Endothelial cell of umbilical vein (primary cell): ENCODE data around the gene SPATS2L. TPM values are rescaled to one million over a fixed set of nuclear protein-coding genes. Genes with fewer than 3 reads are reported as not detected.

Experiments
- BruUV-seq: library from RNA; stranded (reverse); fragments of 400-500 nt; replicated peaks from 2 replicates; lab custom pipeline; 2021; lab: Mats Ljungman, UMichigan
- CTCF ChIA-PET: fragments of 300-600, 350-600 bp; sonication (Branson Sonifier 250); formaldehyde crosslinking; loops from one replicate; lab custom pipeline; 2021; ENCODE audit warnings: antibody characterized with exemption, inconsistent platforms; lab: Charles Lee
- POLR2A ChIA-PET: fragments of 300-600, 350-600 bp; sonication (Branson Sonifier 250); formaldehyde crosslinking; loops from one replicate; lab custom pipeline; 2021; ENCODE audit warnings: antibody characterized with exemption, inconsistent platforms; lab: Charles Lee
- DNase-seq: peaks from one replicate; pipeline ENCODE4 v3.0.0-alpha.2; 2011; ENCODE audit warnings: low read depth, low spot score
- FAIRE-seq: peaks from 2 replicates; lab custom pipeline; 2011; peaks lifted over from hg19 to GRCh38; lab: Jason Lieb, UNC
- H2AFZ ChIP-seq: 2 replicates; pipeline ENCODE4 v1.6.0; 2012; ENCODE audit warnings: low read depth, low read length, control low read depth, inconsistent platforms
- H3K27ac ChIP-seq: 2 replicates; pipeline ENCODE4 v1.5.1; 2011; ENCODE audit warnings: low read depth, mild to moderate bottlenecking, control low read depth, low read length, moderate library complexity; ENCODE audit not compliant: insufficient read depth
- H3K27me3 ChIP-seq, 2 experiments: 2 replicates each; pipeline versions ENCODE4 v1.6.0 to v1.6.1; 2011; ENCODE audit warnings: low read length in 2 of 2, mixed read lengths in 1 of 2; ENCODE audit not compliant: control insufficient read depth in 2 of 2, insufficient read depth in 2 of 2
- H3K36me3 ChIP-seq, 2 experiments: 2 replicates in 1 of 2; 3 replicates in 1 of 2; pipeline ENCODE4 v1.5.1; 2011; ENCODE audit warnings: low read length in 2 of 2, mild to moderate bottlenecking in 1 of 2, moderate library complexity in 1 of 2; ENCODE audit not compliant: control insufficient read depth in 2 of 2, insufficient read depth in 2 of 2; ENCODE audit errors: extremely low read depth in 1 of 2
- H3K4me1 ChIP-seq: 3 replicates; pipeline ENCODE4 v1.5.1; 2011; ENCODE audit warnings: mild to moderate bottlenecking, low read length; ENCODE audit not compliant: control insufficient read depth, insufficient read depth; ENCODE audit errors: extremely low read depth
- H3K4me2 ChIP-seq: 2 replicates; pipeline ENCODE4 v1.6.1; 2011; ENCODE audit warnings: low read length, control low read depth, mixed read lengths; ENCODE audit not compliant: insufficient read depth
- H3K4me3 ChIP-seq, 3 experiments: fragments of 200-600 bp in 1 of 3; sonication (generic), shearing (Covaris generic) in 1 of 3; replicated peaks in 1 of 3; 2 replicates each; pipeline ENCODE4 v1.5.1; 2011 to 2016; ENCODE audit warnings: control low read depth in 3 of 3, low read length in 3 of 3, mild to moderate bottlenecking in 2 of 3, inconsistent platforms in 1 of 3, low read depth in 1 of 3, moderate library complexity in 1 of 3; ENCODE audit not compliant: insufficient read depth in 1 of 3
- H3K79me2 ChIP-seq: 2 replicates; pipeline ENCODE4 v1.6.0; 2012; ENCODE audit warnings: low read length, inconsistent platforms; ENCODE audit not compliant: control insufficient read depth, insufficient read depth
- H3K9ac ChIP-seq: replicated peaks from 2 replicates; pipeline ENCODE3; 2011; ENCODE audit warnings: low read length, control low read depth; ENCODE audit not compliant: insufficient read depth; ENCODE audit errors: extremely low read depth
- H3K9me1 ChIP-seq: replicated peaks from 3 replicates; pipeline ENCODE4 v1.6.0; 2011; ENCODE audit warnings: mild to moderate bottlenecking, low read length; ENCODE audit not compliant: control insufficient read depth, insufficient read depth; ENCODE audit errors: extremely low read depth
- H3K9me3 ChIP-seq: replicated peaks from 2 replicates; pipeline ENCODE4 v1.5.1; 2012; ENCODE audit warnings: low read length, inconsistent platforms; ENCODE audit not compliant: control insufficient read depth, insufficient read depth
- H4K20me1 ChIP-seq: replicated peaks from 2 replicates; pipeline ENCODE3; 2011; ENCODE audit warnings: mild to moderate bottlenecking, low read length; ENCODE audit not compliant: control insufficient read depth, insufficient read depth; ENCODE audit errors: extremely low read depth
- EZH2 ChIP-seq: IDR thresholded peaks from 2 replicates; pipeline ENCODE4 v1.6.1; 2012; ENCODE audit warnings: borderline replicate concordance, low read depth, mild to moderate bottlenecking, moderate library complexity, low read length, inconsistent platforms; ENCODE audit not compliant: severe bottlenecking
- GATA2 ChIP-seq: IDR thresholded peaks from 2 replicates; pipeline ENCODE4 v1.7.0; 2011; ENCODE audit warnings: low read depth, mild to moderate bottlenecking, moderate library complexity, mixed read lengths, low read length; ENCODE audit not compliant: insufficient read length, insufficient read depth
- JUN ChIP-seq: IDR thresholded peaks from 2 replicates; pipeline ENCODE4 v1.6.1; 2011; ENCODE audit warnings: borderline replicate concordance, low read depth; ENCODE audit not compliant: insufficient read length, insufficient read depth
- MAX ChIP-seq: IDR thresholded peaks from 2 replicates; pipeline ENCODE4 v1.6.1; 2011; ENCODE audit not compliant: insufficient read depth, insufficient read length
- MYC ChIP-seq: IDR thresholded peaks from one replicate; pipeline ENCODE4 v1.6.1; 2011; ENCODE audit warnings: mild to moderate bottlenecking, low read depth, low read length
- POLR2AphosphoS5 ChIP-seq: IDR thresholded peaks from 2 replicates; pipeline ENCODE4 v1.6.1; 2012; ENCODE audit warnings: low read depth, mild to moderate bottlenecking, control low read depth, low read length, moderate library complexity; ENCODE audit not compliant: insufficient read depth
- dilution Hi-C: fragments of 300-500 bp; cut with MboI; formaldehyde crosslinking; loops from one replicate; pipeline ENCODE4 v1.15.0; 2019; ENCODE audit warnings: low sequenced_read_pairs; ENCODE audit not compliant: extremely low pct_ligation_motif_present
- intact Hi-C: fragments of 100-400 bp; cut with micrococcal nuclease; formaldehyde crosslinking; loops from one replicate; pipeline ENCODE4 v1.10.0; 2022
- polyA plus RNA-seq, 4 experiments: library from polyadenylated mRNA; depleted of rRNA in 3 of 4; stranded (reverse) in 3 of 4; unstranded in 1 of 4; fragments of >200 nt; gene quantifications; 2 replicates each; pipeline versions ENCODE4 v1.2.1 to v1.2.3, GENCODE V29; 2011 to 2012; ENCODE audit warnings: missing spikeins in 1 of 4
- total RNA-seq: library from RNA; stranded (reverse); gene quantifications from 2 replicates; pipeline ENCODE4 v1.2.3, GENCODE V29; 2021

SPATS2L gene
- total and polyA plus RNA-seq, 2 donors (not counting 3 experiments of a cell fraction or from before 2014, with no cell fraction given), result 29.1 to 72.9 TPM

GRCh38 chr2:200430017-200430416 is 123.5 kb downstream of the SPATS2L start:
- POLR2A ChIA-PET, result no interaction called here
- intact Hi-C loops, result no loop called here
- no peak for TF ChIP-seq EZH2
- TF ChIP-seq MAX, result no peak
- no peak for TF ChIP-seq JUN
- TF ChIP-seq POLR2AphosphoS5, result no peak
- TF ChIP-seq GATA2, result no peak
- H3K27me3 ChIP-seq, result no peaks in the 10 kb centered on the region
- peaks cover 7% of the 10 kb centered on the region for H3K4me1 ChIP-seq
- FAIRE-seq (no peak), DNase-seq (no peak)
- BruUV-seq, result no TSS peak
- no peaks in the 10 kb centered on the region for H3K9me1 ChIP-seq
- H4K20me1 ChIP-seq, result no peaks in the 10 kb centered on the region
- no peaks in the 10 kb centered on the region for H3K9me3 ChIP-seq
- no peak overlapping the region for H3K27ac ChIP-seq
- CTCF ChIA-PET, result no interaction called here
- H3K4me3 ChIP-seq, result no peak overlapping the region
- dilution Hi-C loops, result no loop called here
- H2AFZ ChIP-seq, result no peak overlapping the region
- H3K79me2 ChIP-seq, result no peaks in the 10 kb centered on the region
- H3K36me3 ChIP-seq, result no peaks in the 10 kb centered on the region
- no peak overlapping the region for H3K9ac ChIP-seq
- no peak overlapping the region for H3K4me2 ChIP-seq

GRCh38 chr2:200431996-200432705 is 125.7 kb downstream of the SPATS2L start:
- peaks cover 7% of the 10 kb centered on the region for H3K4me1 ChIP-seq
- ChIA-PET CTCF (interaction anchor here (0.7 kb wide), 1 partner anchor 13 kb away, joined by 3 read pairs; no protein-coding TSS in a partner anchor), POLR2A (no interaction called here)
- no peak overlapping the region for H3K4me3 ChIP-seq
- dilution Hi-C loops, result no loop called here
- DNase-seq (no peak), FAIRE-seq (no peak)
- H4K20me1 ChIP-seq, result no peaks in the 10 kb centered on the region
- intact Hi-C loops, result no loop called here
- H3K4me2 ChIP-seq, result no peak overlapping the region
- H3K9ac ChIP-seq, result no peak overlapping the region
- H3K79me2 ChIP-seq, result no peaks in the 10 kb centered on the region
- no peak overlapping the region for H2AFZ ChIP-seq
- no peaks in the 10 kb centered on the region for H3K36me3 ChIP-seq
- BruUV-seq, result no TSS peak
- no peaks in the 10 kb centered on the region for H3K27me3 ChIP-seq
- H3K9me3 ChIP-seq, result no peaks in the 10 kb centered on the region
- H3K9me1 ChIP-seq, result no peaks in the 10 kb centered on the region
- TF ChIP-seq MAX, result no peak
- TF ChIP-seq MYC, result no peak
- TF ChIP-seq JUN, result no peak
- no peak overlapping the region for H3K27ac ChIP-seq
